ENCODE results near the gene RNF20. TPM values are rescaled to one million over a fixed set of nuclear protein-coding genes. Genes with fewer than 3 reads are reported as not detected.

Gene RNF20
- total and polyA plus RNA-seq, 10 of the 15 experiments (the other 5 are each of a cell fraction or from before 2014, with no cell fraction given), result 7.5 to 38.9 (median 26.7) TPM

DNA sequence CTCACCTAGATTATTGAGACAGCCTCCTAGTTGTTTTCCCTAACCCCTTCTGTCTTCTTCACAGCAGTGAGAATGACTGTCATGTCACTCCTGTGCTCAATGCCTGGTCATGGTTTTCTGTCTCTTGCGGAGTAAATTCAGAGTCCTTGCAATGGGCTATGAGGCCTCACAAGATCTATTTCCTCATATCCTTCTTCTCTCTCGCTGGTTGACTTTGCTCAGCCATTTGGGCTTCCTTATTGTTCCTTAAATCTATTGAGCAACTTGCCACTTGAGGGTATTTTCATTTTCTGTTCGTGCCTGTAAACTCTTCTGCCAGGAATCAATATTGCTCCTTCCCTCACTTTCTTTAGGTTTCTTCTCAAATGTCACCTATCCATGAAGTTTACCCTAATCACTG is 52.1 kb downstream of the RNF20 start:
- H3K79me2 ChIP-seq (ENCODE audit: control insufficient read depth, insufficient read depth, low read length), result no peaks in the 10 kb centered on the region
- H3K4me3 ChIP-seq, result no peak overlapping the region
- CTCF ChIA-PET, result interaction anchor here (1.1 kb wide), 1 partner anchor 16 kb away, joined by 3 read pairs; no protein-coding TSS in a partner anchor
- no peak for DNase-seq (ENCODE audit: low read depth, low spot score)
- no peaks in the 10 kb centered on the region for H3K36me3 ChIP-seq (ENCODE audit: control insufficient read depth in 2 of 2, insufficient read depth in 2 of 2, low read length in 1 of 2)
- H4K20me1 ChIP-seq (ENCODE audit: control insufficient read depth, insufficient read depth), result no peaks in the 10 kb centered on the region
- in situ Hi-C loops (cut with MboI), result no loop called here
- no peak overlapping the region for H2AFZ ChIP-seq (ENCODE audit: control insufficient read depth, low read depth, low read length)
- no peak for FAIRE-seq
- H3K27me3 ChIP-seq (replicated peaks in 1 of 2; ENCODE audit: control insufficient read depth in 2 of 2, insufficient read depth in 2 of 2, low read length in 1 of 2), result no peaks in the 10 kb centered on the region
- POLR2A ChIA-PET, result no interaction called here
- 21% methylated on average over 3 of the region's 3 CpGs for WGBS (ENCODE audit: insufficient coverage, insufficient replicate concordance, low lambda C conversion rate, missing lambda C conversion rate)
- ATAC-seq, result no peak
- no peak overlapping the region for H3K27ac ChIP-seq (ENCODE audit: control insufficient read depth, insufficient read depth)
- H3K9me3 ChIP-seq (replicated peaks; ENCODE audit: control insufficient read depth, insufficient read depth, low read length), result no peaks in the 10 kb centered on the region
- SMC1A ChIA-PET (ENCODE audit: uncharacterized antibody, unreplicated experiment), result no interaction called here
- no peak overlapping the region for H3K4me2 ChIP-seq (ENCODE audit: control insufficient read depth, insufficient read depth)
- H3K4me1 ChIP-seq (ENCODE audit: control insufficient read depth, insufficient read depth, low read length), result no peaks in the 10 kb centered on the region; the same call in 1 of the 2 replicates
- intact Hi-C loops (cut with micrococcal nuclease; ENCODE audit: unreplicated experiment), result no loop called here
- TF ChIP-seq CREM (IDR thresholded peaks at IDR 0.05; ENCODE audit: low read depth), result no peak
- RAD21 ChIA-PET (ENCODE audit: unreplicated experiment), result no interaction called here
- H3K9ac ChIP-seq (ENCODE audit: control insufficient read depth, insufficient read depth, low read length), result no peak overlapping the region
- no TSS peak for BruUV-seq (replicated peaks)

DNA sequence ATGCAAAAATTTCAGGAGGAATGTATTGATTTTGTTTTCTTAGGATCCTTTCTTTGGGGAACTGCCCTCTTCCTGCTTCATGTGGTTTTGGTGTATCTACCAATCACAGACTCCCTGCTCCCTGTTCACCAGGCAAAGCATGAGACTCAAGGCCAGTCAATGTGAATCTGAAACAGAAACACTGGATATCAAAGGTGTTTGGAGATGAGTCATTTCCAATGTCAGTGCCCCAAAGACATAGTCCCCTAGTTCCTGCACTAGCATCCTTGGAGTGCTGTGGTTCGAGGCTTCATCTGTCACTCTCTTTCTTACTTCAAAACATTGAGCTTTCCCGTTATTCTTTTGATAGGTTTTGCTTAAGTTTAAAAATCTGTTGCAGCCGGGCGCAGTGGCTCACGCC is 53.0 kb downstream of the RNF20 start:
- no peak overlapping the region for H3K4me2 ChIP-seq (ENCODE audit: control insufficient read depth, insufficient read depth)
- H3K27me3 ChIP-seq (replicated peaks in 1 of 2; ENCODE audit: control insufficient read depth in 2 of 2, insufficient read depth in 2 of 2, low read length in 1 of 2), result peaks cover 0 to 3% of the 10 kb centered on the region in 2 experiments; a peak in 1 of 4 replicates
- no peak overlapping the region for H3K9ac ChIP-seq (ENCODE audit: control insufficient read depth, insufficient read depth, low read length)
- 45% methylated on average over 5 of the region's 5 CpGs for WGBS (ENCODE audit: insufficient coverage, insufficient replicate concordance, low lambda C conversion rate, missing lambda C conversion rate)
- H3K4me1 ChIP-seq (ENCODE audit: control insufficient read depth, insufficient read depth, low read length), result no peaks in the 10 kb centered on the region; the same call in 1 of the 2 replicates
- H3K27ac ChIP-seq (ENCODE audit: control insufficient read depth, insufficient read depth), result no peak overlapping the region
- in situ Hi-C loops (cut with MboI), result no loop called here
- SMC1A ChIA-PET (ENCODE audit: uncharacterized antibody, unreplicated experiment), result no interaction called here
- POLR2A ChIA-PET, result no interaction called here
- no peak for FAIRE-seq
- no peak overlapping the region for H3K4me3 ChIP-seq
- no peaks in the 10 kb centered on the region for H3K79me2 ChIP-seq (ENCODE audit: control insufficient read depth, insufficient read depth, low read length)
- no TSS peak for BruUV-seq (replicated peaks)
- no peak overlapping the region for H2AFZ ChIP-seq (ENCODE audit: control insufficient read depth, low read depth, low read length)
- peak; percentile 79 for ATAC-seq
- DNase-seq (ENCODE audit: low read depth, low spot score), result no peak
- CTCF ChIA-PET, result interaction anchor here (1.1 kb wide), 1 partner anchor 15 kb away, joined by 3 read pairs; no protein-coding TSS in a partner anchor
- no peaks in the 10 kb centered on the region for H3K9me3 ChIP-seq (replicated peaks; ENCODE audit: control insufficient read depth, insufficient read depth, low read length)
- RAD21 ChIA-PET (ENCODE audit: unreplicated experiment), result interaction anchor here (0.7 kb wide), 1 partner anchor 44 kb away, joined by 3 read pairs; no protein-coding TSS in a partner anchor
- intact Hi-C loops (cut with micrococcal nuclease; ENCODE audit: unreplicated experiment), result no loop called here
- no peaks in the 10 kb centered on the region for H3K36me3 ChIP-seq (ENCODE audit: control insufficient read depth in 2 of 2, insufficient read depth in 2 of 2, low read length in 1 of 2)
- H4K20me1 ChIP-seq (ENCODE audit: control insufficient read depth, insufficient read depth), result no peaks in the 10 kb centered on the region
- TF ChIP-seq MEF2A (IDR thresholded peaks at IDR 0.05; ENCODE audit: insufficient read depth, low read depth, low read length), result no peak
- 0 out of 2 replicates have a peak, but pooled peaks have one; percentile 33 for TF ChIP-seq BCL11A (IDR thresholded peaks at IDR 0.05; ENCODE audit: low read depth, low read length)
- peak; percentile 33 to 56; a peak in 1 of 4 replicates for TF ChIP-seq IKZF2 (IDR thresholded peaks at IDR 0.05)
- no peak for TF ChIP-seq PBX3 (IDR thresholded peaks at IDR 0.05; ENCODE audit: insufficient replicate concordance, low read depth, low read length)
- peak; percentile 48 for TF ChIP-seq RUNX3 (IDR thresholded peaks at IDR 0.05; ENCODE audit: low read length)
- peak; percentile 85 for TF ChIP-seq JUNB (IDR thresholded peaks at IDR 0.05)
- TF ChIP-seq NFXL1 (IDR thresholded peaks at IDR 0.05; ENCODE audit: borderline replicate concordance), result no peak
- TF ChIP-seq, protein P1, sequence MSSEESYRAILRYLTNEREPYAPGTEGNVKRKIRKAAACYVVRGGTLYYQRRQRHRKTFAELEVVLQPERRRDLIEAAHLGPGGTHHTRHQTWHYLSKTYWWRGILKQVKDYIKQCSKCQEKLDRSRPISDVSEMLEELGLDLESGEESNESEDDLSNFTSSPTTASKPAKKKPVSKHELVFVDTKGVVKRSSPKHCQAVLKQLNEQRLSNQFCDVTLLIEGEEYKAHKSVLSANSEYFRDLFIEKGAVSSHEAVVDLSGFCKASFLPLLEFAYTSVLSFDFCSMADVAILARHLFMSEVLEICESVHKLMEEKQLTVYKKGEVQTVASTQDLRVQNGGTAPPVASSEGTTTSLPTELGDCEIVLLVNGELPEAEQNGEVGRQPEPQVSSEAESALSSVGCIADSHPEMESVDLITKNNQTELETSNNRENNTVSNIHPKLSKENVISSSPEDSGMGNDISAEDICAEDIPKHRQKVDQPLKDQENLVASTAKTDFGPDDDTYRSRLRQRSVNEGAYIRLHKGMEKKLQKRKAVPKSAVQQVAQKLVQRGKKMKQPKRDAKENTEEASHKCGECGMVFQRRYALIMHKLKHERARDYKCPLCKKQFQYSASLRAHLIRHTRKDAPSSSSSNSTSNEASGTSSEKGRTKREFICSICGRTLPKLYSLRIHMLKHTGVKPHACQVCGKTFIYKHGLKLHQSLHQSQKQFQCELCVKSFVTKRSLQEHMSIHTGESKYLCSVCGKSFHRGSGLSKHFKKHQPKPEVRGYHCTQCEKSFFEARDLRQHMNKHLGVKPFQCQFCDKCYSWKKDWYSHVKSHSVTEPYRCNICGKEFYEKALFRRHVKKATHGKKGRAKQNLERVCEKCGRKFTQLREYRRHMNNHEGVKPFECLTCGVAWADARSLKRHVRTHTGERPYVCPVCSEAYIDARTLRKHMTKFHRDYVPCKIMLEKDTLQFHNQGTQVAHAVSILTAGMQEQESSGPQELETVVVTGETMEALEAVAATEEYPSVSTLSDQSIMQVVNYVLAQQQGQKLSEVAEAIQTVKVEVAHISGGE (CRISPR knock-in tag; IDR thresholded peaks at IDR 0.05), result no peak
- TF ChIP-seq CBX3 (IDR thresholded peaks at IDR 0.05; ENCODE audit: borderline replicate concordance, low read depth), result no peak
- TF ChIP-seq EED (IDR thresholded peaks at IDR 0.05; ENCODE audit: low read depth), result 0 out of 2 replicates have a peak, but pooled peaks have one; percentile 48
- peak; percentile 75 for TF ChIP-seq IRF4 (IDR thresholded peaks at IDR 0.05; ENCODE audit: low read depth, low read length)
- TF ChIP-seq IKZF1 (conservative IDR thresholded peaks at IDR 0.05), result peak; percentile 24; the same call in 1 of the 2 replicates

Data from GM12878 (cell line).